Measurements from ENCODE around the gene TCN2.

TCN2 gene

GRCh38 chr22:30662040-30662439, 55.1 kb downstream of the TCN2 start:
- TF ChIP-seq CTCF (IDR thresholded peaks at IDR 0.05): no peak
- no peaks in the 10 kb centered on the region for H3K36me3 ChIP-seq (ENCODE audit: control insufficient read depth, insufficient read depth, low read length)
- no peaks in the 10 kb centered on the region for H3K27me3 ChIP-seq (ENCODE audit: control insufficient read depth, insufficient read depth, low read length)
- H3K9me3 ChIP-seq (ENCODE audit: control insufficient read depth, low read length): no peaks in the 10 kb centered on the region
- no peak overlapping the region for H3K27ac ChIP-seq
- no peaks in the 10 kb centered on the region for H3K4me1 ChIP-seq
- no peak overlapping the region for H3K4me3 ChIP-seq (ENCODE audit: low read depth, low read length)
- H2AFZ ChIP-seq: no peak overlapping the region
- H3K79me2 ChIP-seq: no peaks in the 10 kb centered on the region
- no peak overlapping the region for H3K4me2 ChIP-seq (ENCODE audit: low read length)
- H3K9ac ChIP-seq: no peak overlapping the region

- no peak overlapping the region for H3K27ac ChIP-seq
- no peak overlapping the region for H3K4me3 ChIP-seq (ENCODE audit: low read depth, low read length)
- H3K9me3 ChIP-seq (ENCODE audit: control insufficient read depth, low read length): no peaks in the 10 kb centered on the region
- no peaks in the 10 kb centered on the region for H3K27me3 ChIP-seq (ENCODE audit: control insufficient read depth, insufficient read depth, low read length)
- no peak overlapping the region for H3K9ac ChIP-seq
- H3K4me1 ChIP-seq: peaks cover 2% of the 10 kb centered on the region
- no peak overlapping the region for H2AFZ ChIP-seq
- H3K4me2 ChIP-seq (ENCODE audit: low read length): no peak overlapping the region
- TF ChIP-seq CTCF (IDR thresholded peaks at IDR 0.05): no peak
- no peaks in the 10 kb centered on the region for H3K79me2 ChIP-seq
- no peaks in the 10 kb centered on the region for H3K36me3 ChIP-seq (ENCODE audit: control insufficient read depth, insufficient read depth, low read length)
Observed at GRCh38 chr22:30664798-30665197, 57.8 kb downstream of the TCN2 start.

- no peak overlapping the region for H3K27ac ChIP-seq
- no peak overlapping the region for H3K9ac ChIP-seq
- H3K4me1 ChIP-seq: peaks cover 2% of the 10 kb centered on the region
- TF ChIP-seq CTCF (IDR thresholded peaks at IDR 0.05): no peak
- H3K4me2 ChIP-seq (ENCODE audit: low read length): no peak overlapping the region
- H3K79me2 ChIP-seq: no peaks in the 10 kb centered on the region
- no peak overlapping the region for H2AFZ ChIP-seq
- H3K9me3 ChIP-seq (ENCODE audit: control insufficient read depth, low read length): no peaks in the 10 kb centered on the region
- H3K4me3 ChIP-seq (ENCODE audit: low read depth, low read length): no peak overlapping the region
- H3K36me3 ChIP-seq (ENCODE audit: control insufficient read depth, insufficient read depth, low read length): no peaks in the 10 kb centered on the region
- no peaks in the 10 kb centered on the region for H3K27me3 ChIP-seq (ENCODE audit: control insufficient read depth, insufficient read depth, low read length)
Observed at GRCh38 chr22:30665266-30665665, 58.3 kb downstream of the TCN2 start.

- Histone ChIP-seq H2AFZ (no peak overlapping the region), H3K36me3 (ENCODE audit: control insufficient read depth, insufficient read depth, low read length) (no peaks in the 10 kb centered on the region), H3K4me2 (ENCODE audit: low read length) (no peak overlapping the region), H3K27ac (no peak overlapping the region), H3K27me3 (ENCODE audit: control insufficient read depth, insufficient read depth, low read length) (no peaks in the 10 kb centered on the region), H3K4me3 (ENCODE audit: low read depth, low read length) (no peak overlapping the region), H3K4me1 (peaks cover 2% of the 10 kb centered on the region), H3K9ac (no peak overlapping the region), H3K79me2 (no peaks in the 10 kb centered on the region), H3K9me3 (ENCODE audit: control insufficient read depth, low read length) (no peaks in the 10 kb centered on the region)
- no peak for TF ChIP-seq CTCF (IDR thresholded peaks at IDR 0.05)
Observed at GRCh38 chr22:30665786-30666185, 58.8 kb downstream of the TCN2 start.

GRCh38 chr22:30667107-30667493, 60.1 kb downstream of the TCN2 start:
- Histone ChIP-seq H3K27me3 (ENCODE audit: control insufficient read depth, insufficient read depth, low read length) (no peaks in the 10 kb centered on the region), H3K4me1 (peaks cover 2% of the 10 kb centered on the region), H3K36me3 (ENCODE audit: control insufficient read depth, insufficient read depth, low read length) (no peaks in the 10 kb centered on the region), H3K9ac (no peak overlapping the region), H3K9me3 (ENCODE audit: control insufficient read depth, low read length) (no peaks in the 10 kb centered on the region), H2AFZ (peak overlapping the region; percentile 95), H3K27ac (peak overlapping the region; percentile 11), H3K79me2 (no peaks in the 10 kb centered on the region), H3K4me3 (ENCODE audit: low read depth, low read length) (peak overlapping the region; percentile 75), H3K4me2 (ENCODE audit: low read length) (peak overlapping the region; percentile 76)
- TF ChIP-seq CTCF (IDR thresholded peaks at IDR 0.05): no peak

Measured in parathyroid adenoma (tissue), 2 donors.